A549 (cell line): ENCODE results near the gene NPEPPS. TPM values are rescaled to one million over a fixed set of nuclear protein-coding genes. Genes with fewer than 3 reads are reported as not detected.
A peak's percentile ranks its signal among the peaks of the same experiment; 100 is the strongest.

ENCODE experiments used
- ATAC-seq, 2 experiments: fragments of 200-7000 bp in 1 of 2; fragments of >200 bp in 1 of 2; cut with Nextera tagmentation in 1 of 2; cut with Tn5 transposase in 1 of 2; 3 replicates each; pipeline versions ENCODE4 v1.8.0 to v1.9.1; 2018 to 2020; ENCODE audit warnings: mild to moderate bottlenecking in 1 of 2, moderate library complexity in 1 of 2
- CTCF ChIA-PET: fragments of 300-600 bp; sonication (Branson Sonifier 250); formaldehyde crosslinking; extraction: SDS; loops from one replicate; lab custom pipeline; 2021; ENCODE audit warnings: antibody characterized with exemption, inconsistent platforms; lab: Yijun Ruan, JAX
- POLR2A ChIA-PET: fragments of 350-600 bp; formaldehyde crosslinking; extraction: SDS; loops from one replicate; lab custom pipeline; 2021; ENCODE audit warnings: antibody characterized with exemption, inconsistent platforms; lab: Yijun Ruan, JAX
- DNase-seq, 2 experiments: peaks; one replicate each; pipeline versions ENCODE4 v3.0.0 to v3.0.0-alpha.2; 2011 to 2016; ENCODE audit warnings: low read depth in 1 of 2, low spot score in 1 of 2
- FAIRE-seq: peaks from 2 replicates; lab custom pipeline; 2011; peaks lifted over from hg19 to GRCh38; lab: Jason Lieb, UNC
- H3K27ac ChIP-seq, 2 experiments: fragments of >200 bp; sonication (Bioruptor Twin); formaldehyde crosslinking; 3 replicates each; pipeline ENCODE4 v1.5.1; 2016 to 2017
- H3K4me1 ChIP-seq: fragments of >200 bp; sonication (Bioruptor Twin); formaldehyde crosslinking; 3 replicates; pipeline ENCODE4 v1.6.1; 2016
- H3K4me2 ChIP-seq: fragments of >200 bp; sonication (Bioruptor Twin); formaldehyde crosslinking; 3 replicates; pipeline ENCODE4 v1.6.1; 2016
- H3K4me3 ChIP-seq: fragments of >200 bp; sonication (Bioruptor Twin); formaldehyde crosslinking; 3 replicates; pipeline ENCODE4 v1.5.1; 2016
- H3K9me3 ChIP-seq: fragments of >200 bp; sonication (Bioruptor Twin); formaldehyde crosslinking; 3 replicates; pipeline ENCODE4 v1.6.1; 2016
- BCL3 ChIP-seq: fragments of >200 bp; sonication (Bioruptor Twin); formaldehyde crosslinking; IDR thresholded peaks from 3 replicates; pipeline ENCODE4 v1.6.1; 2016
- EP300 ChIP-seq, 2 experiments: fragments of >200 bp; sonication (Bioruptor Twin); formaldehyde crosslinking; IDR thresholded peaks; 2 replicates in 1 of 2; 3 replicates in 1 of 2; pipeline ENCODE4 v1.6.1; 2016 to 2017
- ESRRA ChIP-seq: fragments of 150-350 bp; IDR thresholded peaks from 2 replicates; pipeline ENCODE4 v1.6.1; 2014; ENCODE audit warnings: mild to moderate bottlenecking, low read length, borderline replicate concordance
- HES2 ChIP-seq: fragments of >200 bp; sonication (Bioruptor Twin); formaldehyde crosslinking; IDR thresholded peaks from 2 replicates; pipeline ENCODE4 v1.6.1; 2016
- HOXA7 ChIP-seq: fragments of 250-450 bp; sonication (Bioruptor Pico); IDR thresholded peaks from 2 replicates; pipeline ENCODE4 v1.5.0; 2020; ENCODE audit warnings: mild to moderate bottlenecking, moderate library complexity
- HOXB5 ChIP-seq: fragments of 250-450 bp; sonication (Bioruptor Pico); IDR thresholded peaks from 2 replicates; pipeline ENCODE4 v1.5.0; 2020; ENCODE audit warnings: mild to moderate bottlenecking, moderate library complexity
- JUN ChIP-seq, 2 experiments: fragments of >200 bp; sonication (Bioruptor Twin); formaldehyde crosslinking; IDR thresholded peaks; 2 replicates in 1 of 2; 3 replicates in 1 of 2; pipeline ENCODE4 v1.6.1; 2016 to 2017
- KDM5A ChIP-seq: fragments of 200-600 bp; sonication (generic); IDR thresholded peaks from 2 replicates; pipeline ENCODE4 v1.6.1; 2016; ENCODE audit warnings: antibody characterized with exemption, mild to moderate bottlenecking
- NPAS2 ChIP-seq: fragments of 250-450 bp; sonication (Bioruptor Pico); IDR thresholded peaks from 2 replicates; pipeline ENCODE4 v1.8.0; 2022; ENCODE audit warnings: mild to moderate bottlenecking, moderate library complexity, borderline replicate concordance
- PBX3 ChIP-seq: IDR thresholded peaks from 2 replicates; pipeline ENCODE4 v1.6.1; 2012
- PHF8 ChIP-seq: fragments of 200-600 bp; sonication (generic); IDR thresholded peaks from 2 replicates; pipeline ENCODE4 v1.6.1; 2016; ENCODE audit warnings: low read depth, mild to moderate bottlenecking, antibody characterized with exemption, moderate library complexity, borderline replicate concordance
- POLR2A ChIP-seq: IDR thresholded peaks from 2 replicates; pipeline ENCODE4 v1.6.1; 2012; ENCODE audit warnings: mild to moderate bottlenecking, low read length
- RNF2 ChIP-seq: fragments of 200-600 bp; sonication (generic); IDR thresholded peaks from 2 replicates; pipeline ENCODE4 v1.6.1; 2016; ENCODE audit warnings: low read depth, mild to moderate bottlenecking, antibody characterized with exemption, moderate library complexity, borderline replicate concordance
- SMC3 ChIP-seq: fragments of >200 bp; sonication (Bioruptor Twin); formaldehyde crosslinking; IDR thresholded peaks from 3 replicates; pipeline ENCODE4 v1.6.1; 2018; ENCODE audit warnings: inconsistent platforms
- TFCP2L1 ChIP-seq: fragments of 250-450 bp; sonication (Bioruptor Pico); IDR thresholded peaks from 2 replicates; pipeline ENCODE4 v1.5.0; 2021; ENCODE audit warnings: mild to moderate bottlenecking
- TP53 ChIP-seq: fragments of 250-450 bp; sonication (Bioruptor Pico); IDR thresholded peaks from 2 replicates; pipeline ENCODE4 v1.5.0; 2021; ENCODE audit warnings: mild to moderate bottlenecking, moderate library complexity
- ZNF302 ChIP-seq: fragments of 250-450 bp; sonication (Bioruptor Pico); IDR thresholded peaks from 2 replicates; pipeline ENCODE4 v1.9.0; 2021; ENCODE audit warnings: inconsistent platforms, mild to moderate bottlenecking, moderate library complexity
- WGBS: methylation state at CpG from one replicate; pipeline ENCODE4 v1.1.6; 2017; ENCODE audit errors: missing lambda C conversion rate; 5-methylcytosine and 5-hydroxymethylcytosine counted together
- polyA plus RNA-seq, 4 experiments: library from polyadenylated mRNA; depleted of rRNA in 3 of 4; stranded (reverse); fragments of >200 nt; fragmentation: RNase III in 1 of 4; extraction: RNeasy Plus Mini Kit Qiagen cat#74134 plus additional on column Dnase treatment in 1 of 4; gene quantifications; 2 replicates in 3 of 4; 3 replicates in 1 of 4; pipeline ENCODE4 v1.2.3, GENCODE V29; 2011 to 2017
- TF ChIP-seq, protein P1 (sequence below): fragments of 250-450 bp; sonication (Bioruptor Pico); IDR thresholded peaks from 2 replicates; pipeline ENCODE4 v1.5.0; 2021; ENCODE audit warnings: mild to moderate bottlenecking, moderate library complexity, borderline replicate concordance
- TF ChIP-seq, protein P2 (sequence below): IDR thresholded peaks from 2 replicates; pipeline ENCODE4 v1.6.1; 2012; ENCODE audit warnings: low read depth, borderline replicate concordance

The NPEPPS gene
- polyA plus RNA-seq, 2 of the 4 experiments (the other 2 are of a cell fraction): 99.2 to 169 TPM

GRCh38 chr17:47649153-47649971 is 118.5 kb downstream of the NPEPPS start, which contains the start of gene KPNB1 (continued):
- no peak for TF ChIP-seq HES2

DNA sequence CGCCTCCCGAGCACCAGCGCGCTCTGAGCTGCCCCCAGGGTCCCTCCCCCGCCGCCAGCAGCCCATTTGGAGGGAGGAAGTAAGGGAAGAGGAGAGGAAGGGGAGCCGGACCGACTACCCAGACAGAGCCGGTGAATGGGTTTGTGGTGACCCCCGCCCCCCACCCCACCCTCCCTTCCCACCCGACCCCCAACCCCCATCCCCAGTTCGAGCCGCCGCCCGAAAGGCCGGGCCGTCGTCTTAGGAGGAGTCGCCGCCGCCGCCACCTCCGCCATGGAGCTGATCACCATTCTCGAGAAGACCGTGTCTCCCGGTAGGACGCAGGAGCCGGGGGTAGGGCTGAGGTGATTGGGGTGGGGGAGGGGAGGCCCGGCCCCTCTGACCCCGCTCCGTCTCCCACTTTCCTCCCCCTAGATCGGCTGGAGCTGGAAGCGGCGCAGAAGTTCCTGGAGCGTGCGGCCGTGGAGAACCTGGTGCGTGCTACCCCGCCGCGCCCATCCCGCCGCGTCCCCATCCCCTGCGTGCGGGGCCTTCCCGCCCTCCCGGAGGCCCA is 119.1 kb downstream of the NPEPPS start:
- TF ChIP-seq HOXB5 (CRISPR knock-in tag): no peak
- peak; percentile 49 for TF ChIP-seq POLR2A
- TF ChIP-seq BCL3: peak; percentile 78; the same call in 2 of the 3 replicates
- TF ChIP-seq TFCP2L1 (CRISPR knock-in tag): no peak
- TF ChIP-seq ZNF302: no peak
- TF ChIP-seq JUN (IDR thresholded peaks at IDR 0.05): peak; percentile 34 to 63
- no peak for TF ChIP-seq HOXA7 (CRISPR knock-in tag)
- TF ChIP-seq, protein P1, sequence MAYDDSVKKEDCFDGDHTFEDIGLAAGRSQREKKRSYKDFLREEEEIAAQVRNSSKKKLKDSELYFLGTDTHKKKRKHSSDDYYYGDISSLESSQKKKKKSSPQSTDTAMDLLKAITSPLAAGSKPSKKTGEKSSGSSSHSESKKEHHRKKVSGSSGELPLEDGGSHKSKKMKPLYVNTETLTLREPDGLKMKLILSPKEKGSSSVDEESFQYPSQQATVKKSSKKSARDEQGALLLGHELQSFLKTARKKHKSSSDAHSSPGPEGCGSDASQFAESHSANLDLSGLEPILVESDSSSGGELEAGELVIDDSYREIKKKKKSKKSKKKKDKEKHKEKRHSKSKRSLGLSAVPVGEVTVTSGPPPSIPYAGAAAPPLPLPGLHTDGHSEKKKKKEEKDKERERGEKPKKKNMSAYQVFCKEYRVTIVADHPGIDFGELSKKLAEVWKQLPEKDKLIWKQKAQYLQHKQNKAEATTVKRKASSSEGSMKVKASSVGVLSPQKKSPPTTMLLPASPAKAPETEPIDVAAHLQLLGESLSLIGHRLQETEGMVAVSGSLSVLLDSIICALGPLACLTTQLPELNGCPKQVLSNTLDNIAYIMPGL (CRISPR knock-in tag): no peak
- no peak for TF ChIP-seq SMC3
- TF ChIP-seq EP300 (IDR thresholded peaks at IDR 0.05): no peak
- TF ChIP-seq PBX3: no peak
- TF ChIP-seq, protein P2, sequence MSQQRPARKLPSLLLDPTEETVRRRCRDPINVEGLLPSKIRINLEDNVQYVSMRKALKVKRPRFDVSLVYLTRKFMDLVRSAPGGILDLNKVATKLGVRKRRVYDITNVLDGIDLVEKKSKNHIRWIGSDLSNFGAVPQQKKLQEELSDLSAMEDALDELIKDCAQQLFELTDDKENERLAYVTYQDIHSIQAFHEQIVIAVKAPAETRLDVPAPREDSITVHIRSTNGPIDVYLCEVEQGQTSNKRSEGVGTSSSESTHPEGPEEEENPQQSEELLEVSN: no peak
- no peak for TF ChIP-seq NPAS2 (CRISPR knock-in tag)
- no peak for TF ChIP-seq KDM5A
- TF ChIP-seq TP53 (CRISPR knock-in tag): no peak
- no peak for TF ChIP-seq ESRRA
- no peak for TF ChIP-seq RNF2
- peak; percentile 35; the same call in 1 of the 2 replicates for TF ChIP-seq PHF8
- ATAC-seq: peak; percentile 31 to 52
- ChIA-PET CTCF (interaction anchor here (0.6 to 8.8 kb wide), 10 partner anchors 10 to 368 kb away, joined by 3 to 138 read pairs (median 6); no protein-coding TSS in a partner anchor), POLR2A (interaction anchor here (0.6 to 6.7 kb wide), 18 partner anchors 9 to 326 kb away, joined by 3 to 48 read pairs (median 5); partner anchors contain the start of genes EFCAB13, LRRC46, MRPL10 and SP2)
- peaks cover 44% of the 10 kb centered on the region for H3K4me1 ChIP-seq
- WGBS: 3% methylated on average over 20 of the region's 48 CpGs
- peak overlapping the region; percentile 51 for H3K4me3 ChIP-seq
- peak in 1 of 2 experiments; percentile 53 for DNase-seq
- H3K4me2 ChIP-seq: peak overlapping the region; percentile 47
- no peak for FAIRE-seq
- H3K27ac ChIP-seq: peak overlapping the region; percentile 87 to 95
- H3K9me3 ChIP-seq: no peaks in the 10 kb centered on the region
